ENCODE results near the gene GP1BB. TPM values are rescaled to one million over a fixed set of nuclear protein-coding genes. Genes with fewer than 3 reads are reported as not detected.

The GP1BB gene
- total RNA-seq, 2 donors from 2014 or later: 0.48 to 0.62 TPM

- TF ChIP-seq, protein P1, sequence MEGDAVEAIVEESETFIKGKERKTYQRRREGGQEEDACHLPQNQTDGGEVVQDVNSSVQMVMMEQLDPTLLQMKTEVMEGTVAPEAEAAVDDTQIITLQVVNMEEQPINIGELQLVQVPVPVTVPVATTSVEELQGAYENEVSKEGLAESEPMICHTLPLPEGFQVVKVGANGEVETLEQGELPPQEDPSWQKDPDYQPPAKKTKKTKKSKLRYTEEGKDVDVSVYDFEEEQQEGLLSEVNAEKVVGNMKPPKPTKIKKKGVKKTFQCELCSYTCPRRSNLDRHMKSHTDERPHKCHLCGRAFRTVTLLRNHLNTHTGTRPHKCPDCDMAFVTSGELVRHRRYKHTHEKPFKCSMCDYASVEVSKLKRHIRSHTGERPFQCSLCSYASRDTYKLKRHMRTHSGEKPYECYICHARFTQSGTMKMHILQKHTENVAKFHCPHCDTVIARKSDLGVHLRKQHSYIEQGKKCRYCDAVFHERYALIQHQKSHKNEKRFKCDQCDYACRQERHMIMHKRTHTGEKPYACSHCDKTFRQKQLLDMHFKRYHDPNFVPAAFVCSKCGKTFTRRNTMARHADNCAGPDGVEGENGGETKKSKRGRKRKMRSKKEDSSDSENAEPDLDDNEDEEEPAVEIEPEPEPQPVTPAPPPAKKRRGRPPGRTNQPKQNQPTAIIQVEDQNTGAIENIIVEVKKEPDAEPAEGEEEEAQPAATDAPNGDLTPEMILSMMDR (conservative IDR thresholded peaks at IDR 0.05): no peak
- no peaks in the 10 kb centered on the region for H3K4me1 Mint-ChIP-seq
- peaks cover 4% of the 10 kb centered on the region for H3K4me1 ChIP-seq (ENCODE audit: control insufficient read depth, insufficient read depth, low read length)
These were observed 10.8 kb downstream of the GP1BB start for GRCh38 chr22:19734163-19734562.

DNA sequence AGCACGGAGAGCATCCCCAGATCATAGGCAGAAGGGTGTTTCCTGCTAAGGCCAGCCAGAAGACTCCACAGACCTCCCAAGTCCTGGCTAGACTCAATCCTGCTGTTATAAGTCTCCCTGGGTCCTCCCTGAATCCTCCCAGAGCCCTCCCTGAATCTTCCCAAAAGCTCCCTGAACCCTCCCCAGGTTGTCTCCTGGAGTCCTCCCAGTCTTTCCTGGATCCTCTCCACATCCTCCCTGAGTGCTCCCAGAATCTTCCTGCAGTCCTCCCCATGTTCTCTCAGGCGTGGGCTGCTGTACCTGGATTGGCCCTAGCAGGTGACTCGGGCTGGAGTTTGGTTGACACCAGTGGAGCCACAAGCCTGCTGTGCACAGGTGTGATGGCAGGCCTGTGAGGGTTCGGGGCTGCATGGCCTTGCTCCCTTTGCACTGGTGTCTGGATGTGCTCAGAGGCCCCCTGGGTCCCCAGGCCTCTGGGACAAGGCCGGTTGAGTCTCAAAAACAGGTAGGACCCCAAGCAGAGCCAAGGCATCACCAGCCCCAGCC, 11.6 kb downstream of the GP1BB start:
- H3K9me3 ChIP-seq (ENCODE audit: control insufficient read depth, low read length): no peaks in the 10 kb centered on the region
- Mint-ChIP-seq H3K9me3 (no peaks in the 10 kb centered on the region), H3K27me3 (ENCODE audit: insufficient read depth) (peaks cover 1% of the 10 kb centered on the region), H3K36me3 (ENCODE audit: low read depth) (no peaks in the 10 kb centered on the region), H3K4me1 (no peaks in the 10 kb centered on the region), H3K4me3 (no peak overlapping the region), H3K27ac (no peak overlapping the region)
- no peak for DNase-seq
- H3K27ac ChIP-seq (ENCODE audit: low read depth, low read length): no peak overlapping the region
- H3K36me3 ChIP-seq (ENCODE audit: control insufficient read depth, insufficient read depth, low read length): no peaks in the 10 kb centered on the region
- H3K4me1 ChIP-seq (ENCODE audit: control insufficient read depth, insufficient read depth, low read length): peaks cover 4% of the 10 kb centered on the region
- H3K27me3 ChIP-seq (ENCODE audit: control insufficient read depth, insufficient read depth, low read length, poor library complexity, severe bottlenecking): peaks cover 5% of the 10 kb centered on the region
- TF ChIP-seq, protein P1 (conservative IDR thresholded peaks at IDR 0.05): no peak
- H3K9ac ChIP-seq (ENCODE audit: extremely low read depth, low read length, poor library complexity, severe bottlenecking): no peak overlapping the region
- 88 to 92% methylated on average over 5 of the region's 5 CpGs for WGBS, 2 experiments (ENCODE audit: insufficient coverage in 1 of 2, insufficient read length in 1 of 2)
- H3K4me3 ChIP-seq (ENCODE audit: low read length): no peak overlapping the region

More at GRCh38 chr22:19734163-19734562, 10.8 kb downstream of the GP1BB start:
- H3K9me3 Mint-ChIP-seq: no peaks in the 10 kb centered on the region
- H3K27me3 ChIP-seq (ENCODE audit: control insufficient read depth, insufficient read depth, low read length, poor library complexity, severe bottlenecking): peaks cover 12% of the 10 kb centered on the region
- H3K36me3 ChIP-seq (ENCODE audit: control insufficient read depth, insufficient read depth, low read length): no peaks in the 10 kb centered on the region
- no peak for DNase-seq
- no peak overlapping the region for H3K27ac Mint-ChIP-seq
- H3K27ac ChIP-seq (ENCODE audit: low read depth, low read length): no peak overlapping the region
- no peaks in the 10 kb centered on the region for H3K36me3 Mint-ChIP-seq (ENCODE audit: low read depth)
- H3K9me3 ChIP-seq (ENCODE audit: control insufficient read depth, low read length): no peaks in the 10 kb centered on the region
- H3K4me3 ChIP-seq (ENCODE audit: low read length): no peak overlapping the region
- peaks cover 6% of the 10 kb centered on the region for H3K27me3 Mint-ChIP-seq (ENCODE audit: insufficient read depth)
- 91 to 100% methylated on average over 2 to 7 of the region's 7 CpGs for WGBS, 2 experiments (ENCODE audit: insufficient coverage in 1 of 2, insufficient read length in 1 of 2)
- no peak overlapping the region for H3K9ac ChIP-seq (ENCODE audit: extremely low read depth, low read length, poor library complexity, severe bottlenecking)
- H3K4me3 Mint-ChIP-seq: no peak overlapping the region

DNA sequence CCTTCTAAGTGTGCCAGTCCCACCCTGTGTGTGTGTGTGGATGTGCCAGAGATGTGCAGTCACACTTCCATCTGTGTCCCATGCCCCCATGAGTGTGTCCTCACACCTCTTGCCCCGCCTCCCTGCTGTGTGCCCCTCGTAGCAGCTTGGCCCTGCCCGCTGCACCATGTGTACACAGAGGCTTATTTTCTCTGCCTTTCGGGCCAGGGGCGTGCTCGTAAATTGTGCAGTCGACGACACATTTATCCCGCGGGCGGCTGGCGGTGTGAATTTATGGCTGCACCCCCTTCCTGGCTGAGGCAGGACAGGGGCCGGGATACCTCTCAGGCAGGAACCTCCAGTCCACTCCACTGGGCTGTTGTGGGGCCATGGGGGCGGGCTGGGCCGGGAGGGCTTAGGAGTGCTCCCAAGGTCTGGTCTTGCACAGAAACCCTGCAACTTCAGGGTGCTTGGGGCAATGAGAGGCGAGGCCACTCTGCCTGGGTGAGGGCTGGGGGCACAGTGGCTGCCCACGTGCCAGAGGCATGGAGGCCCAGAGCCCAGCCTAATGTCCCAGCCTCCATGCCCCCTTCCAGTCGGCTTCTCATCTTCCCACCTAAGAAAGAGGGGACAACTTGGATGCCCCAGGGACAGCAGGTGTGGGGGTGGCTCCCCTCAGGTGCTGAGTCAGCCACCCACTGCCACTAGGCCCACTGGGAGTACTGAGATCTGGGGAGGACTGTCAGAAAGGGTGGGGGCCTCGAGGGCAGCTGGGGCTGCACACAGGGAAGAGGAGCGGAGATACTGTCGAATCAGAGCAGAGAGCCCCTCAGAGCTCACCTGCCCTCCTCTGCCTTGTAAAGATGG, 12.5 kb downstream of the GP1BB start:
- TF ChIP-seq, protein P1 (conservative IDR thresholded peaks at IDR 0.05): no peak
- no peak overlapping the region for H3K27ac Mint-ChIP-seq
- H3K36me3 ChIP-seq (ENCODE audit: control insufficient read depth, insufficient read depth, low read length): no peaks in the 10 kb centered on the region
- no peak overlapping the region for H3K4me3 ChIP-seq (ENCODE audit: low read length)
- H3K9ac ChIP-seq (ENCODE audit: extremely low read depth, low read length, poor library complexity, severe bottlenecking): no peak overlapping the region
- 89 to 91% methylated on average over 17 to 21 of the region's 21 CpGs for WGBS, 2 experiments (ENCODE audit: insufficient coverage in 1 of 2, insufficient read length in 1 of 2)
- H3K9me3 ChIP-seq (ENCODE audit: control insufficient read depth, low read length): no peaks in the 10 kb centered on the region
- H3K27me3 ChIP-seq (ENCODE audit: control insufficient read depth, insufficient read depth, low read length, poor library complexity, severe bottlenecking): no peaks in the 10 kb centered on the region
- H3K9me3 Mint-ChIP-seq: no peaks in the 10 kb centered on the region
- no peaks in the 10 kb centered on the region for H3K36me3 Mint-ChIP-seq (ENCODE audit: low read depth)
- no peak for DNase-seq
- H3K4me1 ChIP-seq (ENCODE audit: control insufficient read depth, insufficient read depth, low read length): peaks cover 4% of the 10 kb centered on the region
- H3K27me3 Mint-ChIP-seq (ENCODE audit: insufficient read depth): no peaks in the 10 kb centered on the region
- H3K4me3 Mint-ChIP-seq: no peak overlapping the region
- no peaks in the 10 kb centered on the region for H3K4me1 Mint-ChIP-seq
- H3K27ac ChIP-seq (ENCODE audit: low read depth, low read length): no peak overlapping the region
